ENCODE data around the gene ADAMTS13.

DNA sequence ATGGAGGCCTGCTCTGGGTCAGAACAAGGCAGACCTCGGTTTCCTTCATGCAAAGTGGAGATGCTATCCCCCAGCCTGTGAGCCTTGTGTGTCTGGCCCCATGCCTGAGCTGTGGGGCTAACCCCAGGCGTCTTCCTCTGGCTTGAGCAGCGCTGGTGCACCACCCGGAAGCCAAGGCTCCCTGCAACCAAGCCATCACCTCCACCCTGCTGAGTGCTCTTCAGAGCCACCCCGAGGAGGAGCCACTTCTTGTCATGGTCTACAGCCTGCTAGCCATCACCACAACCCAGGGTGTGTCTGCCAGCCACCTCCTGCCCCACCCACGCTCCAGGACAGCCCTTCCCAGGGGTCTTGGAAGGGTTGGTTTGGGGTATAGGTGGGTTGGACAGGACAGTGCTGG is 20.6 kb upstream of the ADAMTS13 start:
- TF ChIP-seq, protein P1, sequence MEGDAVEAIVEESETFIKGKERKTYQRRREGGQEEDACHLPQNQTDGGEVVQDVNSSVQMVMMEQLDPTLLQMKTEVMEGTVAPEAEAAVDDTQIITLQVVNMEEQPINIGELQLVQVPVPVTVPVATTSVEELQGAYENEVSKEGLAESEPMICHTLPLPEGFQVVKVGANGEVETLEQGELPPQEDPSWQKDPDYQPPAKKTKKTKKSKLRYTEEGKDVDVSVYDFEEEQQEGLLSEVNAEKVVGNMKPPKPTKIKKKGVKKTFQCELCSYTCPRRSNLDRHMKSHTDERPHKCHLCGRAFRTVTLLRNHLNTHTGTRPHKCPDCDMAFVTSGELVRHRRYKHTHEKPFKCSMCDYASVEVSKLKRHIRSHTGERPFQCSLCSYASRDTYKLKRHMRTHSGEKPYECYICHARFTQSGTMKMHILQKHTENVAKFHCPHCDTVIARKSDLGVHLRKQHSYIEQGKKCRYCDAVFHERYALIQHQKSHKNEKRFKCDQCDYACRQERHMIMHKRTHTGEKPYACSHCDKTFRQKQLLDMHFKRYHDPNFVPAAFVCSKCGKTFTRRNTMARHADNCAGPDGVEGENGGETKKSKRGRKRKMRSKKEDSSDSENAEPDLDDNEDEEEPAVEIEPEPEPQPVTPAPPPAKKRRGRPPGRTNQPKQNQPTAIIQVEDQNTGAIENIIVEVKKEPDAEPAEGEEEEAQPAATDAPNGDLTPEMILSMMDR (IDR thresholded peaks at IDR 0.05 in 8 of 11, conservative IDR thresholded peaks at IDR 0.05 in 3 of 11) = no peak
- no peak for TF ChIP-seq POLR2A (IDR thresholded peaks at IDR 0.05)
